Osteocyte (in vitro differentiated cells): ENCODE measurements around the gene NXPE1. TPM values are rescaled to one million over a fixed set of nuclear protein-coding genes. Genes with fewer than 3 reads are reported as not detected.

Experiments used
- DNase-seq: peaks from one replicate; pipeline ENCODE4 v3.0.0; 2021; ENCODE audit warnings: mixed read lengths; ENCODE audit not compliant: unreplicated experiment; ENCODE audit errors: extremely low spot score
- H3K27ac Mint-ChIP-seq: one replicate; pipeline ENCODE4 v1.8.0; 2021; ENCODE audit warnings: mild to moderate bottlenecking, mixed read lengths; ENCODE audit not compliant: unreplicated experiment
- H3K27me3 Mint-ChIP-seq: one replicate; pipeline ENCODE4 v1.8.0; 2021; ENCODE audit warnings: mixed read lengths; ENCODE audit not compliant: unreplicated experiment
- H3K36me3 Mint-ChIP-seq: one replicate; pipeline ENCODE4 v1.8.0; 2021; ENCODE audit warnings: mixed read lengths; ENCODE audit not compliant: unreplicated experiment
- H3K4me1 Mint-ChIP-seq: one replicate; pipeline ENCODE4 v1.8.0; 2021; ENCODE audit warnings: mixed read lengths; ENCODE audit not compliant: unreplicated experiment
- H3K4me3 Mint-ChIP-seq: one replicate; pipeline ENCODE4 v1.8.0; 2021; ENCODE audit warnings: mild to moderate bottlenecking, moderate library complexity, mixed read lengths; ENCODE audit not compliant: unreplicated experiment
- H3K9me3 Mint-ChIP-seq: one replicate; pipeline ENCODE4 v1.8.0; 2021; ENCODE audit warnings: mixed read lengths; ENCODE audit not compliant: unreplicated experiment
- CTCF ChIP-seq: fragments of 200-600 bp; sonication (generic); IDR thresholded peaks from 2 replicates; pipeline ENCODE4 v1.5.0; 2021; ENCODE audit warnings: antibody characterized with exemption, mild to moderate bottlenecking, moderate library complexity
- total RNA-seq: library from RNA; stranded (reverse); gene quantifications from 2 replicates; pipeline ENCODE4 v1.2.1, GENCODE V29; 2021

NXPE1 gene
- total RNA-seq, 1 donor from 2014 or later = not detected

GRCh38 chr11:114598461-114598860, 38.8 kb upstream of the NXPE1 start:
- no peaks in the 10 kb centered on the region for H3K9me3 Mint-ChIP-seq

GRCh38 chr11:114596175-114596919, 36.7 kb upstream of the NXPE1 start:
- H3K36me3 Mint-ChIP-seq = no peaks in the 10 kb centered on the region
- H3K4me1 Mint-ChIP-seq = no peaks in the 10 kb centered on the region
- H3K9me3 Mint-ChIP-seq = no peaks in the 10 kb centered on the region
- no peak overlapping the region for H3K4me3 Mint-ChIP-seq
- H3K27me3 Mint-ChIP-seq = peaks cover 14% of the 10 kb centered on the region
- TF ChIP-seq CTCF = no peak
- no peak overlapping the region for H3K27ac Mint-ChIP-seq
- peak; percentile 40 for DNase-seq

More at GRCh38 chr11:114598461-114598860, 38.8 kb upstream of the NXPE1 start:
- H3K36me3 Mint-ChIP-seq = no peaks in the 10 kb centered on the region
- H3K27ac Mint-ChIP-seq = no peak overlapping the region
- TF ChIP-seq CTCF = no peak
- peak; percentile 68 for DNase-seq
- H3K4me1 Mint-ChIP-seq = no peaks in the 10 kb centered on the region
- H3K27me3 Mint-ChIP-seq = peaks cover 9% of the 10 kb centered on the region
- no peak overlapping the region for H3K4me3 Mint-ChIP-seq

- no peaks in the 10 kb centered on the region for H3K9me3 Mint-ChIP-seq
- H3K27me3 Mint-ChIP-seq = peaks cover 14% of the 10 kb centered on the region
- no peaks in the 10 kb centered on the region for H3K4me1 Mint-ChIP-seq
- TF ChIP-seq CTCF = no peak
- no peak within 1 kb of the TSS for H3K27ac Mint-ChIP-seq
- no peak within 1 kb of the TSS for H3K4me3 Mint-ChIP-seq
- H3K36me3 Mint-ChIP-seq = no peaks in the 10 kb centered on the region
- DNase-seq = no peak
Measured at GRCh38 chr11:114595571-114595970, 35.9 kb upstream of the NXPE1 start, which contains the start of gene NXPE4. TSS of gene NXPE4 (minus strand) at chr11:114595786. CDS start at chr11:114594759, 1,027 bp downstream.

- H3K27ac Mint-ChIP-seq = no peak overlapping the region
- no peaks in the 10 kb centered on the region for H3K9me3 Mint-ChIP-seq
- H3K27me3 Mint-ChIP-seq = peaks cover 14% of the 10 kb centered on the region
- no peaks in the 10 kb centered on the region for H3K36me3 Mint-ChIP-seq
- H3K4me1 Mint-ChIP-seq = no peaks in the 10 kb centered on the region
- TF ChIP-seq CTCF = no peak
- no peak overlapping the region for H3K4me3 Mint-ChIP-seq
- DNase-seq = no peak
Measured at GRCh38 chr11:114594703-114595102, 35.0 kb upstream of the NXPE1 start.

- no peak for TF ChIP-seq CTCF
- DNase-seq = no peak
- no peaks in the 10 kb centered on the region for H3K36me3 Mint-ChIP-seq
- H3K4me1 Mint-ChIP-seq = no peaks in the 10 kb centered on the region
- peaks cover 31% of the 10 kb centered on the region for H3K9me3 Mint-ChIP-seq
- no peaks in the 10 kb centered on the region for H3K27me3 Mint-ChIP-seq
- H3K27ac Mint-ChIP-seq = no peak overlapping the region
- H3K4me3 Mint-ChIP-seq = no peak overlapping the region
Measured at GRCh38 chr11:114587398-114587953, 27.8 kb upstream of the NXPE1 start.
